ENCODE data around the gene HELZ2. TPM values are rescaled to one million over a fixed set of nuclear protein-coding genes. Genes with fewer than 3 reads are reported as not detected.

Gene HELZ2, protein sequence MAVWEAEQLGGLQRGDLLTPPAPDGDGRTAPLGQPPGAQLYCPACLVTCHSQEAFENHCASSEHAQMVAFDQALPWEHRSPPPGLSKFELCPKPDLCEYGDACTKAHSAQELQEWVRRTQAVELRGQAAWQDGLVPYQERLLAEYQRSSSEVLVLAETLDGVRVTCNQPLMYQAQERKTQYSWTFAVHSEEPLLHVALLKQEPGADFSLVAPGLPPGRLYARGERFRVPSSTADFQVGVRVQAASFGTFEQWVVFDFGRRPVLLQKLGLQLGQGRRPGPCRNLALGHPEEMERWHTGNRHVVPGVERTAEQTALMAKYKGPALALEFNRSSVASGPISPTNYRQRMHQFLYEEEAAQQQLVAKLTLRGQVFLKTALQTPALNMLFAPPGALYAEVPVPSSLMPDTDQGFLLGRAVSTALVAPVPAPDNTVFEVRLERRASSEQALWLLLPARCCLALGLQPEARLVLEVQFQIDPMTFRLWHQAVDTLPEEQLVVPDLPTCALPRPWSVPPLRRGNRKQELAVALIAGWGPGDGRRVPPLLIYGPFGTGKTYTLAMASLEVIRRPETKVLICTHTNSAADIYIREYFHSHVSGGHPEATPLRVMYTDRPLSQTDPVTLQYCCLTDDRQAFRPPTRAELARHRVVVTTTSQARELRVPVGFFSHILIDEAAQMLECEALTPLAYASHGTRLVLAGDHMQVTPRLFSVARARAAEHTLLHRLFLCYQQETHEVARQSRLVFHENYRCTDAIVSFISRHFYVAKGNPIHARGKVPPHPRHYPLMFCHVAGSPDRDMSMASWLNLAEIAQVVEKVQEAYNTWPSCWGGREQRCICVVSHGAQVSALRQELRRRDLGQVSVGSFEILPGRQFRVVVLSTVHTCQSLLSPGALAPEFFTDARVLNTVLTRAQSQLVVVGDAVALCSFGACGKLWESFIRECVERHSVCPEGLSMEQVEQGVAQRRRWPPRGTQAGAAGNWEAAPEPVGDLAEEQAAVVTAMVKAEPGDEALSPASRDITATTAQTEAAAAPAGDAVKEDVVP (N-terminal part only)
- total RNA-seq = 10 to 100 TPM; 24.3 to 45.5 (median 36.0) TPM

DNA sequence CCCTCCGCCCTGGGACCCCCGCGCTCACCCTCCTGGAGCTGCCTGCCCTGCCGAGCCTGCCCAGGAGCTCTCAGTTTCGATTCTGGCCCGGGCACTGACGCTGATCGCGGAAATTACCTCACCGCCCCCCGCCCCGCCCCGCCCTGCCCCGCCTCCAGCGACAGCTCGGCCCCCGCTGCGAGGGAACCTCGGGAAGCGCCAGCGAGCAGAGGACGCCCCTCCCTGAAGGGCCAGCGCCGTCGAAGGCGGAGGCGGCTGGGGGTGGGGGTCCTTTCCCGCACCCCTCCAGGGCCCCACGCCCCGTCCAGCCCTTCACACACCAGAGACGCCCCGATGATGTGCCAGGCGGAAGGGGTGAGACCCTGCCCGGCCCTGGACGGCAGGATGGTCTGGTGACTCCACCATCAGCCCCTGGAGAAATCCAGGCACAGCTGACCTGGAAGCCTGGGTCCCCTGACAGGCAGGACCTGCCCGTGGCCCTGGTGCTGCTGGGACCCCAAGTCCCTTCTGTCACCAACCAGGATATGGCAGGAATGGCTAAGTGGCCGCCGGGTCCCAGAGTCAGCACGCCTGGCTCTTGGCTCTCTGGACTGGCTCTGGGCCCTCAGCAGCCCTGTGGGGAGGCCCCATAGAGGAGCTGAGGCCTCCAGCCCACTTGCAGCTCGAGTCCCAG, at the start of gene HELZ2:
Gene HELZ2, minus strand, starts transcription at position 84 of the 673 bp plus-strand sequence. CDS start 1,854 bp downstream, outside the sequence.
- Histone ChIP-seq H3K4me3 (replicated peaks in 1 of 3) (peak within 1 kb of the TSS in 2 of 3 donors; percentile 50 to 83), H3K27ac (peak within 1 kb of the TSS; percentile 58 to 72 (median 72))
- peak; percentile 76 to 78 for DNase-seq

DNA sequence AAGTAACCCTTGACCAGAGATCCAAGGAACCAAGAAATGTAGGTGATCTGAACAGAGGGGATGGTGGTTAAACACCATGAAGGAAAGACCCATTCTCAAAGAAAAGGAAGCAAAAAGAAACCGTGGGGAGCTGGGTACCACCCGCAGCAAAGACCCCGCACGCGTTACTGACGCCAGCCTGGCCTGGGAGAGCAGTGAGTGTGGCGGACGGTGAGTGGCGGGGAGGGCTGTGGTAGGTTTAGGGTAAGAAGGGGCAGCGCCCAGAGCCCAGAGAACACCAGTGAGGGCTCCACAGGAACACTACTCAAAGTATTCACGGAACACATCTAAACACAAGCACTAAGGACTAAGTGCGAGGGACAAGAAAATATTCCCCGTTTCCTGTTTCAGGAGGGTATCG, 48.7 kb upstream of the HELZ2 start:
- intact Hi-C loops (cut with DNase I) = no loop called here
- peak overlapping the region in 2 of 3 donors; percentile 89 for H3K27ac ChIP-seq
- peaks cover 49 to 61% of the 10 kb centered on the region in 2 donors for H3K4me1 ChIP-seq
- TF ChIP-seq, protein P1, sequence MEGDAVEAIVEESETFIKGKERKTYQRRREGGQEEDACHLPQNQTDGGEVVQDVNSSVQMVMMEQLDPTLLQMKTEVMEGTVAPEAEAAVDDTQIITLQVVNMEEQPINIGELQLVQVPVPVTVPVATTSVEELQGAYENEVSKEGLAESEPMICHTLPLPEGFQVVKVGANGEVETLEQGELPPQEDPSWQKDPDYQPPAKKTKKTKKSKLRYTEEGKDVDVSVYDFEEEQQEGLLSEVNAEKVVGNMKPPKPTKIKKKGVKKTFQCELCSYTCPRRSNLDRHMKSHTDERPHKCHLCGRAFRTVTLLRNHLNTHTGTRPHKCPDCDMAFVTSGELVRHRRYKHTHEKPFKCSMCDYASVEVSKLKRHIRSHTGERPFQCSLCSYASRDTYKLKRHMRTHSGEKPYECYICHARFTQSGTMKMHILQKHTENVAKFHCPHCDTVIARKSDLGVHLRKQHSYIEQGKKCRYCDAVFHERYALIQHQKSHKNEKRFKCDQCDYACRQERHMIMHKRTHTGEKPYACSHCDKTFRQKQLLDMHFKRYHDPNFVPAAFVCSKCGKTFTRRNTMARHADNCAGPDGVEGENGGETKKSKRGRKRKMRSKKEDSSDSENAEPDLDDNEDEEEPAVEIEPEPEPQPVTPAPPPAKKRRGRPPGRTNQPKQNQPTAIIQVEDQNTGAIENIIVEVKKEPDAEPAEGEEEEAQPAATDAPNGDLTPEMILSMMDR (IDR thresholded peaks at IDR 0.05) = no peak
- TF ChIP-seq POLR2A (IDR thresholded peaks at IDR 0.05) = no peak
- 95 to 96% methylated on average over 14 of the region's 14 CpGs for WGBS, 2 donors
- H3K36me3 ChIP-seq = no peaks in the 10 kb centered on the region
- no peaks in the 10 kb centered on the region for H3K9me3 ChIP-seq
- H3K27me3 ChIP-seq = no peaks in the 10 kb centered on the region
- H3K4me3 ChIP-seq (replicated peaks in 1 of 3) = no peak overlapping the region
- DNase-seq = no peak

More for the DNA sequence above, at the start of gene HELZ2:
- intact Hi-C loops (cut with DNase I) = loop anchor here (10.0 kb wide), 1 partner anchor 71 kb away; no protein-coding TSS in a partner anchor
- Histone ChIP-seq H3K9me3 (no peaks in the 10 kb centered on the region), H3K27me3 (no peaks in the 10 kb centered on the region), H3K4me1 (peaks cover 10 to 30% of the 10 kb centered on the region in 2 donors), H3K36me3 (no peaks in the 10 kb centered on the region)
- TF ChIP-seq, protein P1 (IDR thresholded peaks at IDR 0.05) = no peak
- peak in 1 of 2 donors; percentile 21 for TF ChIP-seq POLR2A (IDR thresholded peaks at IDR 0.05)
- WGBS, 2 donors = 83% methylated on average over 1 of the region's 40 CpGs; no CpG with 5 or more reads in 1 of the 2 donors

DNA sequence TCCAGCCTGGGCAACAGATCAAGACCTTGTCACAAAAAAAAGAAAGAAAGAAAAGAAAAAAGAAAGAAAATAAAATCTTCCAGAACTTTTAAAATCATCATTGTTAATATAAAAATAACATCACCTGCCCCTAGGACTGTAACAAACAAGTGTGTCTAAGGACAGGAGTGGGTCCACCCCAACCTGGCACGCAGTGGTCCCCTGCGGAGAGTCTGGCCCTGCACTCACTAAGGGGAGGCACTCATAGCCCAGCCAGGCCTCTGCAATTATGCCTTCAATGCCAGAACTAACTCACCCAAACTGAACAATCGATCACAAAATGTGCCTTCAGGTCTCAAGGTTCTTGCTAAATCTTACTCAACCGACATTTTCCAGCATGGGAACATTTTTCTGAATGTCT, 48.1 kb upstream of the HELZ2 start:
- H3K36me3 ChIP-seq = no peaks in the 10 kb centered on the region
- intact Hi-C loops (cut with DNase I) = no loop called here
- no peaks in the 10 kb centered on the region for H3K27me3 ChIP-seq
- peaks cover 55 to 67% of the 10 kb centered on the region in 2 donors for H3K4me1 ChIP-seq
- WGBS, 2 donors = 76 to 90% methylated on average over 4 of the region's 4 CpGs
- peak overlapping the region in 2 of 3 donors; percentile 89 for H3K27ac ChIP-seq
- H3K4me3 ChIP-seq (replicated peaks in 1 of 3) = no peak overlapping the region
- TF ChIP-seq POLR2A (IDR thresholded peaks at IDR 0.05) = no peak
- TF ChIP-seq, protein P1 (IDR thresholded peaks at IDR 0.05) = no peak
- no peak for DNase-seq
- no peaks in the 10 kb centered on the region for H3K9me3 ChIP-seq

DNA sequence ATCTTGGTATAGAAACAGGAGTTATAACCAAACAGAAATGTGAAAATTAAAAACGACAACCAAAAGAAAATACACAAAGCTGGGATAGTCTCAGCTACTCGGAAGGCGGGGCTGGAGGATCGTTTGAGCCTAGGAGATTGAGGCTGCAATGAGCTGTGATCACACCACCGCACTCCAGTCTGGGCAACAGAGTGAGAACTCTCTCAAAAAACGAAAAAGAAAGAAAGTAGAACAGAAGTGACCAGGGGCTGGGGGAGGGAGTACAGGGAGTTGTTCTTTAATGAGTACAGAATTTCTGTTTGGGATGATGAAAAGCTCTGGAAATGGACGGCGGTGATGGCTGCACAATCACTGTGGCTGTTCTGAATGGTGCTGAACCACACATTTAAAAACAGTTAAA, 47.0 kb upstream of the HELZ2 start:
- H3K4me1 ChIP-seq = peaks cover 53 to 76% of the 10 kb centered on the region in 2 donors
- H3K27ac ChIP-seq = peak overlapping the region; percentile 81 to 89 (median 89)
- H3K27me3 ChIP-seq = no peaks in the 10 kb centered on the region
- TF ChIP-seq, protein P1 (IDR thresholded peaks at IDR 0.05) = no peak
- peak in 1 of 2 donors; percentile 50 for TF ChIP-seq POLR2A (IDR thresholded peaks at IDR 0.05)
- WGBS, 2 donors = 36 to 37% methylated on average over 8 of the region's 8 CpGs
- intact Hi-C loops (cut with DNase I) = no loop called here
- no peak overlapping the region for H3K4me3 ChIP-seq (replicated peaks in 1 of 3)
- no peaks in the 10 kb centered on the region for H3K9me3 ChIP-seq
- no peaks in the 10 kb centered on the region for H3K36me3 ChIP-seq
- DNase-seq = peak; percentile 77 to 79
